AG10803 (cell line): ENCODE measurements around the gene CCDC150.
A peak's percentile ranks its signal among the peaks of the same experiment; 100 is the strongest.
"Not testable (repeated sequence)": the region's sequence is repeated elsewhere in the genome, so short reads cannot be mapped to it uniquely, and the experiment has no call there.

Source experiments
- DNase-seq: peaks from one replicate; pipeline ENCODE4 v3.0.0; 2010; ENCODE audit warnings: low read depth
- H3K4me3 ChIP-seq: 2 replicates; pipeline ENCODE4 v1.5.1; 2011; ENCODE audit warnings: mild to moderate bottlenecking, low read length, control low read depth
- TF ChIP-seq, protein P1 (sequence below): conservative IDR thresholded peaks from 2 replicates; pipeline ENCODE4 v1.5.1; 2011; ENCODE audit warnings: mild to moderate bottlenecking, low read length, control low read depth, inconsistent platforms

The CCDC150 gene

DNA sequence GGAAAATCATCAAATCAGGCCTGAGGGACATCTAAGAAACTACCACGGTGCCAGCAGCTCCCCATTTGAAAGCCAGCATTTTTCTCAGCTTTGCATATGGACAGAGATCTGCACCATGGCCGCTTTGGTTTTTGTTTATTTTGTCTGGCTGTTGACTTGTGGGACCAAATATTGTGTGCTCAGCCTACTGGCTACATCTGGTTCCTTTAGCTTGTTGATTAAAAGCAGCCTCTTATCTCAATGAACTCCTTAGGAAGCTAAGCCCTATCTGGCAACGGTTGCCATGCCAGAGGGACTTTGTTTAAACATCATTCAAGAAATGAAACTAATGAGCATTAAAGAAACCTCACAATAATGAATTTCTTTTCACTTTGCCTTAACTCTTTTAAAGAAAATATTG is 32.4 kb upstream of the CCDC150 start:
- H3K4me3 ChIP-seq = no peak overlapping the region
- peak; percentile 21 for DNase-seq

DNA sequence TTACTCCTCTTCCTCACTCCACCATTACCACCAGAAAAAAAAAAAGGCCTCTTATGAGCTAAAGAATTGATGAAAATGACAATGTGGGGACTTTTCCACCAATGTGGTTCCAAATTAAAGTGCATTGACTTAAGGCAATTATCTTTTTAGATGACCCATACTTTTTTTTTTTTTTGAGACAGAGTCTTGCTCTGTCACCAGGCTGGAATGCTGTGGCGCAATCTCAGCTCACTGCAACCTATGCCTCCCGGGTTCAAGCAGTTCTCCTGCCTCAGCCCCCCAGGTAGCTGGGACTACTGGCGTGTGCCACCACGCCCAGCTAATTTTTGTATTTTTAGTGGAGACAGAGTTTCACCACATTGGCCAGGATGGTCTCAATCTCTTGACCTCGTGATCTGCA is 31.6 kb upstream of the CCDC150 start:
- H3K4me3 ChIP-seq = not testable (repeated sequence)
- peak; percentile 53 for DNase-seq

More for the DNA sequence above, 32.4 kb upstream of the CCDC150 start:
- TF ChIP-seq, protein P1, sequence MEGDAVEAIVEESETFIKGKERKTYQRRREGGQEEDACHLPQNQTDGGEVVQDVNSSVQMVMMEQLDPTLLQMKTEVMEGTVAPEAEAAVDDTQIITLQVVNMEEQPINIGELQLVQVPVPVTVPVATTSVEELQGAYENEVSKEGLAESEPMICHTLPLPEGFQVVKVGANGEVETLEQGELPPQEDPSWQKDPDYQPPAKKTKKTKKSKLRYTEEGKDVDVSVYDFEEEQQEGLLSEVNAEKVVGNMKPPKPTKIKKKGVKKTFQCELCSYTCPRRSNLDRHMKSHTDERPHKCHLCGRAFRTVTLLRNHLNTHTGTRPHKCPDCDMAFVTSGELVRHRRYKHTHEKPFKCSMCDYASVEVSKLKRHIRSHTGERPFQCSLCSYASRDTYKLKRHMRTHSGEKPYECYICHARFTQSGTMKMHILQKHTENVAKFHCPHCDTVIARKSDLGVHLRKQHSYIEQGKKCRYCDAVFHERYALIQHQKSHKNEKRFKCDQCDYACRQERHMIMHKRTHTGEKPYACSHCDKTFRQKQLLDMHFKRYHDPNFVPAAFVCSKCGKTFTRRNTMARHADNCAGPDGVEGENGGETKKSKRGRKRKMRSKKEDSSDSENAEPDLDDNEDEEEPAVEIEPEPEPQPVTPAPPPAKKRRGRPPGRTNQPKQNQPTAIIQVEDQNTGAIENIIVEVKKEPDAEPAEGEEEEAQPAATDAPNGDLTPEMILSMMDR = no peak

DNA sequence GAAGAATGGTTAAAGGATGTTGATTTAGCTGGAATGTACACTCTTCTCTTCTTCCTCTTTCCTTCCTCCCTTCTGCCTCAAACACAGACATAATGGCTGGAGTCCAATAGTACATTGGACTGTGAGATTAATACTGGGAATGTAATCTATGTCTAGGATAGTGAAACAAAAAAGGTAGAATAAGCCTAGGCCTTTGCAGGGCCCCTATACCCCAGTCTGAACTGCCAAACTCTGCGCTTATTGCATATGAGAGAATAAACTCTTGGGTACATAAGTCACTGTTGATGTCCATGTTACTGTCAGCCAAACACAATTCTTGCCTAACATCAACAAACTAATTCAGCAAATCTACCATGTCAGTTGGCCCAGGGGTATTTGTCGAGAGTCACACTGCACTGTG is 29.7 kb upstream of the CCDC150 start:
- TF ChIP-seq, protein P1 = no peak
- no peak overlapping the region for H3K4me3 ChIP-seq
- no peak for DNase-seq

DNA sequence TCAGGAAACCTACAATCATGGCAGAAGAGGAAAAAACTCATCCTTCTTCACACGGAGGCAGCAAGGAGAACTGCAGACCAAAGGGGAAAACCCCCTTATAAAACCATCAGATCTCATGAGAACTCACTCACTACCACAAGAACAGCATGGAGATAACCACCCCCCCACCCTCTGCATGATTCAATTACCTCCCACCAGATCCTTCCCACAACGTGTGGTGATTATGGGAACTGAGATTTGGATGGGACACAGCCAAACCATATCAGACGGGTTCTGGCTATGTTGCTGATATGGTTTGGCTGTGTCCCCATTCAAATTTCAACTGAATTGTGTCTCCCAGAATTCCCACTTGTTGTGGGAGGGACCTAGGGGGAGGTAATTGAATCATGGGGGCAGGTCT is 28.7 kb upstream of the CCDC150 start:
- H3K4me3 ChIP-seq = no peak overlapping the region
- no peak for DNase-seq
- TF ChIP-seq, protein P1 = no peak

DNA sequence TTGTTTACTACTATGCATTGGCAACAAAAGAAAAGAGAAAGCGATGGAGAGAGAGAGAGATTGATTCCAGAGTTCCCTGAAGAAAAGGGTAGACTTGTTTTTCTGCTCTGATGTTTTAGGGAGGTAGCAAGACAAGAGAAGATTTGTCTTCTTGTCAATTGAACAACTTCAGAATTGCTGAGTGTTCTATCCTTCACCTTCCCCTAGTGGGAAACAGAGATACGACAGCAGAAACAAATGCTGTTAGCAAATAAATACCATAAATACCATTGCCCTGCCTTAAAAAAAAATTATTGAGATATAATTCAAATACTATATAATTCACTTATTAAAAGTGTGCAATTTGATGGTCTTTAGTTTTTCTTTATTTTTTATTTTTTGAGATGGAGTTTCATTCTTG is 26.2 kb upstream of the CCDC150 start:
- TF ChIP-seq, protein P1 = no peak; the same call in 1 of the 2 replicates
- no peak overlapping the region for H3K4me3 ChIP-seq
- DNase-seq = no peak

DNA sequence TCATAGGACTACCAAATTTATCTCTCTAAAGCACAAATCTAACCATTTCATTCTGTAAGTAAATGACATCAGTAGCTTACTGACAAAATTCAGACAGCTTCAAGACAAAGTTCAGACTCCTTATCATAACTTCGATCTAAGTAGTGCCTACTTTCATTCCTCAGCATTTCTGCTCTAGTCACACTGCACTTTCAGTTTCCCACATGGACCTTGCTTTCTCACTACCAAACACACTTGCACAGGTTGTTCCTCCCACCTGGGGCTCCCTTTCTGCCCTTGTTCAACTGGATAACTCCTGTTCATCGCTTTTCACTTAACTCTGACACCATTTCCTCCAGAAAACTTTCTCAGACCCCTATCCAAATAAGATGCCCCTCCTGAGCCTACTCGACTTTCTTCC is 22.1 kb upstream of the CCDC150 start:
- TF ChIP-seq, protein P1 = no peak
- DNase-seq = no peak

DNA sequence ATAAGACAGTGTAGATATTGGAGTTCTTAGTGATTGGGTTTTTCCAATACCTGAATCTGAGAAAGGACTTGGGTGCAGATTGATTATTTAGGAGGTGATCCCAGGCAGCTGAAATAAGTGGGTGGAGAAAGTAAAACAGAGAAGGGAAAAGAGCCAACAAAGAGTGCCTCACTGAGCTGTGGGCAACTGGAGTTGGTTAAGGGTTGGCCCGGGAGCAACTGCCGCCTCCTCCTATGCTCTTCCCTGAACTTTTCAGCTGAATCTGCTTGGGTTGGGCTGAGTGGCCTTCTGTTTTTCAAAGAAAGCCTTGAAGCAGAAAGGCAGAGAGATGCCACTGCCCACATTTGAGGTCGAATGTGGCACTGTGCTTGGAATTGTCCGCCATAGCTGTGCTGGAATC is 20.9 kb upstream of the CCDC150 start:
- DNase-seq = no peak
- H3K4me3 ChIP-seq = no peak overlapping the region
- TF ChIP-seq, protein P1 = no peak

More for the DNA sequence above, 22.1 kb upstream of the CCDC150 start:
- H3K4me3 ChIP-seq = no peak overlapping the region

DNA sequence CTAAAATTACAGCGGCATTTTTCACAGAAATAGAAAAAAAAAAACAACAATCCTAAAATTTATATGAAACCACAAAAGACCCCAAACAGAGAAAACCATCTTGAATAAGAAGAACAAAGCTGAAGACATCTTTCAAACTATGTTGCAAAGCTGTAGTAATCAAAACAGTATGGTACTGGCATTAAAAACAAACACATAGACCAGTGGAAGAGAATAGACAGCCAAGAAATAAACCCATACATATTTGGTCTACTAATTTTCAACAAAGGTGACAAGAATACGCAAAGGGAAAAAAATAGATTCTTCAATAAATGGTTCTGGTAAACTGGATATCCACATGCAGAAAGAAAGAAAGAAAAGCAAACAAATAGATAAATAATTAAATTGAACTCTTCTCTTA is 9.0 kb upstream of the CCDC150 start:
- TF ChIP-seq, protein P1 = no peak
- DNase-seq = no peak
- no peak overlapping the region for H3K4me3 ChIP-seq
